Activated T-cell treated with anti-CD3 and anti-CD28 coated beads for 1 hour (primary cell): Measurements from ENCODE around the gene HELZ.

ENCODE experiments used
- DNase-seq: peaks from one replicate; pipeline ENCODE4 v3.0.0-alpha.2; 2020; ENCODE audit warnings: low read depth

The HELZ gene

GRCh38 chr17:67078292-67078691 lies 166.7 kb downstream of the HELZ start:
- no peak for DNase-seq

DNA sequence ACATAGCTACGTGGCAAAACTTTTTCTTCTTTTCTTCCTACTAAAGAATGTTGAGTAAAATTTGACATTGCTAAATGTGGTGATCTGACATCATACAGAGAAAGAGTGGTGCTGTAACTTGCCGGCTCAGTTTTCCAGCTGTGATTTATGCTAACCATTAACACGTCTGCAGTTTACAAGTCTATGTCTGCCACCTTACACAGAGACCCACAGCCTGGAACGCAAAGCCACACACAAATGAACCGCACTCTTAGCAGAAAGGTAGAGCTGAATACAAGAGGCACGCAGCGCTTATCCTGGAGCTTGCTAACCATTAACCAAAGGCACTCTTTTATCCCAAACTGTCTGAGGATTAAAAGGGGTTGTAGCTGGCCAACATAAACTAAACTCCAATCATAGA lies 168.7 kb downstream of the HELZ start:
- DNase-seq: no peak

GRCh38 chr17:67074781-67075180 lies 170.2 kb downstream of the HELZ start:
- DNase-seq: no peak

GRCh38 chr17:67072885-67073284 lies 172.1 kb downstream of the HELZ start:
- DNase-seq: no peak

DNA sequence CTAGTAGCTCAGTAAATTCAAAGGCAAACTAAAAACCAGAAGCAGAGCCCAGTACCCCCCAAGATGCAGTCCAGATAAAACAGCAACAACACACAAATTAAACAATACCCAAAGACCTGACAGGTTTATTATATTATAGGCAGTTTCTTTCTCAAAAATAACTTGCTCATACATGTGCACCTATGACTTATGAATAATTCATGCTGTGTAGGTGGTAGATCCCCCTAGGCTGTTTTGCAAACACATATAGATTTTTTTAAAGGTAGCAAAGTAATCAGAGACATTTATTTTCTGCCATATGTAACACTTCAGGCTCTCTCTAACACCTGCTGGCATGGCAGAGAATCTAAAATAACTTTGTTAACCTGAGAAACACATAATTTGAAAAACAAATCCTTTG lies 173.4 kb downstream of the HELZ start:
- no peak for DNase-seq

DNA sequence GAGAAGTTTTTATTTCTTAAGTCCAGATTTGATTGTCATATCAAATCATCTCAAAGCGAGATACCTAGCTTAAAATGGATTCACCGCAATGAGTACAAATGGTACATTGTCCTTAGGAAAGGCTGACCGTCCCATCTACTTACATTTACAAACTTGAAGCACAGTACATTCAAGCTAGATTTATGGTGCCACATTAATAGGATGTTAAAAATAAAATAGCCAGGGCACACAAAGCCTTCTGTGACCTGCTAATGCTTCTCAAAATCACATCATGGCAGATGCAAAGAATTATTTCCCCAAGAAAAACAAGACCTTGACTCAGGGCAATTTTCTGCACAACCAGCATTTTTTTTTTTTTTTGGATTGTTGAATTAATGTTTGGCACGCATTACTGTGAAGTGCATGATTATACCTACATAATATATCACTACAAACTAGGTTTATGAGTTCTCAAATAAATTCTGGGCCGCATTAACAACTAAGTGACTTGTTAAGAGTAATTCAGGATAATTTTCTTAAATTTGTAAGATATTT lies 175.3 kb downstream of the HELZ start:
- DNase-seq: no peak

DNA sequence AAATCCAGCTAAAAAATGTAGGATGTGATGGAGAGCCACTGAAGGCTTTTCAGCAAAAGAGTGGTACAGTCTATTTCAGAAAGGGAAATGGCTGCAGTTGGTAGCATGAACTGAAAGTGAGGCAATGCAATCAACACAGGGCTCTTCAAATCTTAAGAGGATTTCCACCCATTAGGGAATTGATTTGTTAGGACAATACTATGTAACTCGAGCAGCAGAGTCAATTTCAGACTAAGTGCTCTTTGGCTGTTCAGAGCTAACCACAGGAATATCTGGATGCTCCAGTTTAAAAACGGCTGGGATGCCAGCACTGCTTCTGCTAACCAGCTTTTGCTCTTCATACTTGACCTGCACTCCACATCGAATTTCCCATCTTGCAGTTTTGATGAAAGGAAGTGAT lies 176.0 kb downstream of the HELZ start:
- no peak for DNase-seq

DNA sequence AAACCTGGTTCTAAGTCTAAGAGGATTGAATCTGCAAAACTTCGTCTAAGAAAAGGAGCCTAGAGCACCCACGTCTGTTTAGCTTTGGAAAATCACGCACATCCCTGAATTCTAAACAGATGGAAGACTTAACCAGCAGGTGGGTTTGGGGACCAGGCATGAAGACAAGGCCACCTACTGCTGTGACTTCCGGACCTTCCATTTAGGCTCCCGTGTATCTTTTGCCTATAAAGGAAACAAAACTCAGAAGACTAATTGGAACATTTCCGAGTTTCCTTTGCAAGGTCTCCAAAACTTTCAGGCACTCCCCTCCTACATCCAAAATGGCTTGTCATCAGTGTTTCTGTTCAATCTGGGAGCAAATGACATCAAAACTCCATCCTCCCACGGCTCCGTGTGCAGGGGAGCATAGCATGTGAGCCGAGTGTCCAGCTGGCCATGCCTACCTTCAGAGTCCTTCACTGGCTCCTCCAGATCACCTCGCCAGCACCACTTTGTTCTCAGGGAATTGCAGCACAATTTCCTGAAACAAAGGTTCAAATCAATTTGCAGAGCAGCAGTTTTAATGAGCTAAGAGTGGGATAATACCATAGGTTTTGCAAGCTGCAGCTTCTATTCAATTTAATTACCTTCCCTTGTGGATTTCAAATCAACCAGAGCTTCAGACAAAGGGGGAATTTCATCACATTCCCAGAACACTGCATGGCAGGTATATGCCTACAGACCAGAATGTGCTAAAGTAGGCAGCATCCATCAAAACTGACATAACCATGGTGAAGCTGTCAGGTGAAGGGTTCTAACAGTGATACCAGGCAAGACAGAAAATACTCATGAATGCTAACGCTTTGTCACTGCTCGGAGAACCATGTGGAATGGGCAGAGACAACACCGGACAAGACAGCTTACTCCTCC lies 177.2 kb downstream of the HELZ start:
- DNase-seq: no peak

- no peak for DNase-seq
These were observed 178.3 kb downstream of the HELZ start for GRCh38 chr17:67066717-67067116.

DNA sequence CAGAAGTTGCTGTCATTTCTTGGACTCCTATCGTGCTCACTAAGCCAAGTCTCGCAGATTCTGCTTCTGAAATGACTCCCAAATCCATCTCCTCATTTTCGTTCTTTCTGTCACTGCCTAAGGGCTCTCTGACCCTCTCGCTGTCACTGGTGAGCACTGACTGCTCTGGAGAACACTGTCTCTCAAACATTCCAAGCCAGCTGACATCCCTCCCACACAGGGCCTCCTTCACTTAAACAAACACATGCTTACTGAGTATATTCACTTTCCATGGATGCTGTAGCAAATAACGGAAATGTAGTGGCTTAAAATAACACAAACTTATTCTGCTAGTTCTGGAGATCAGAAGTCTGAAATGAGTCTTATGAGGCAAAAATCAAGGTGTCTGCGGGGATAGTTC lies 181.9 kb downstream of the HELZ start:
- DNase-seq: no peak

GRCh38 chr17:67059372-67059771 lies 185.6 kb downstream of the HELZ start:
- DNase-seq: no peak

DNA sequence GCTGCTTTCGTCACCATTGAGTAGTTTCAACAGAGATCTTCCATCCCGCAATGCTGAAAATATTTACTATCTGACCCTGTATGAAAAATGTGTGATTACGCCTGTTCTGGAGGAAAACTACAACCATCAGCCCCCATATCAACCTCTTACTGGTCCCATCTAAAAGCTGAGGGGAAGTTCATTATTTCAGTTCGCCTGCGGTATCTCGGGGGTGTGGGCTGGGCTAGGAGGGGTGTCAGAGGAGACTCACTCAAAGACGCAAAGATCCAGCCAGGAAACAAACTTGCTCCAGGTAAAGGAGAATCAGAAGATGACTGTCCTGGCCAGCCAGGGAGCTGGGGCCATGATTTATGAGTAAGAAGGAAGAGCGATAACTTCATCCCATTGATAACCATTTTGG lies 187.0 kb downstream of the HELZ start:
- DNase-seq: no peak

DNA sequence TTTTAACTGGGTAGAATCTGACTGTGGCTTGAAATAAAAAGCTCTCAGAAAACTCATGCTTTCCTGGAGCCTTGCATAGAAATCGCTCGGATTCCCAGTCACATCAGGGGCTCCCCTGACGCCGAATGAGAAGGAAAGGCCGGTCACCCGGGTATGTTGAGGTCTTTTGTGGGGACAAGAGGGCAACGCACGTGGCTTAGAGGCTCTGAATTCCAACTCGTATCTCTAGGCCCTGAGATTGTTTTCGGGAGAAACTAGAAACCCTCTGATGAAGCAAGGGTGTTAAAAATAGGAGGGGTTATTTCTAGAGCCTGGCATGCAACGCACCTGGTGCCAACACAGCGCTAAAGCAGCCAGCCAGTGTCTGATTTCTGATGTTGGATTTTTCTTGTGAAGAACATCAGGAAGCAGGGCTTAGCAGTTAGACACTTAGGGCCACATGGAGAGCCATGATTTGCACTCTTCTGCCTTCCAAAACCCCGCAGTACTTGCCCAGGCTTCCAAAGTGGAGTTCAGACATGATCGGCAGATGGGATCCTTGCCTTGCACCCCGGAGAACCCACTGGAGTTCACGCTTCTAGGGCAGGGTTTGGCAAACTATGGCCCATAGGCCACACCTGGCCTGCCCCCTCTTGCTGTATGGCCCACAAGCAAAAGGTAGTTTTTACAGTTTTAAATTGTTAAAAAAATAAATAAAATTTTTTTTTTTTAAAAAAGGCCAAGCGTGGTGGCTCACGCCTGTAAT lies 188.1 kb downstream of the HELZ start:
- no peak for DNase-seq

- DNase-seq: no peak
These were observed 188.9 kb downstream of the HELZ start for GRCh38 chr17:67055811-67056745.

- no peak for DNase-seq
These were observed 190.0 kb downstream of the HELZ start for GRCh38 chr17:67055041-67055443.

DNA sequence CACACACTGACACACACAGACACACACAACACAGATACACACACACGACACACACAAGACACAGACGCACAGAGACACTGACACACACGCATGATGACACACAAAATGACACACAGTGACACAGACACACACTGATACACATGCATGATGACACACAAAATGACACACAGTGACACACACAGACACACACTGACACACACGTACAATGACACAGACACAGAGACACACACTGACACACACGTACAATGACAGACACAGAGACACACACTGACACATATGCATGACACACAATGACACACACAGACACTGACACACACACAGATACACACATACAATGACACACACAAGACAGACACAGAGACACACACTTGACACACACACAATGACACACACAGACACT lies 190.4 kb downstream of the HELZ start:
- DNase-seq: no peak

DNA sequence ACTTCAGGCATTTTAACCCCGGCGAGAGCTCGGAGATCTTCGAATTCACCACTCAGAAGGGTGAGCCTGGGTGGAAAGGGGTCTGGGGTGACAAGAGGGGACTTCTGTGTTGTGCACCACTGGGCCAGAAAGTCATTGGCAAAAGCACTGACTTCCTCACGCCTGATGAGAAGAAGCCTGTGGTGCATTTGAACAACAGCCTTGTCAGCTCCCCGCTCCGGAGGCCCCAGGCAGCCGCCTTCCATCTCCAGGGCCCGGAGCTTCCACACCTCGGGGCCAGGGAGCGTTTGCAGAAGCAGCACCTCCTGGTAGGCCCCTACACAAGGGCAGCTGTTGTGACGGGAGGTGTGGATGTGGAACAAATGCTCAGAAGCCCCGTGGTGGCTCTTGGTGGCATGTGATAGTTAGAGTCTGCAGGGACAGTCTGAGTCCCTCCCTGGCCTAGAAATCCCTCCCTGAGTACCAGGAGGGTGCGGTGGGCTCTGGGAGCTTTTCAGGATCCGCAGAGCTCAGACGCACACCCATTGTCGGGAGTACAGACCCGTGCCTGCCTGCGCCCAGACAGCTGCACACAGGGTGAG lies 190.9 kb downstream of the HELZ start:
- no peak for DNase-seq

- no peak for DNase-seq
These were observed 191.5 kb downstream of the HELZ start for GRCh38 chr17:67053438-67054000.

DNA sequence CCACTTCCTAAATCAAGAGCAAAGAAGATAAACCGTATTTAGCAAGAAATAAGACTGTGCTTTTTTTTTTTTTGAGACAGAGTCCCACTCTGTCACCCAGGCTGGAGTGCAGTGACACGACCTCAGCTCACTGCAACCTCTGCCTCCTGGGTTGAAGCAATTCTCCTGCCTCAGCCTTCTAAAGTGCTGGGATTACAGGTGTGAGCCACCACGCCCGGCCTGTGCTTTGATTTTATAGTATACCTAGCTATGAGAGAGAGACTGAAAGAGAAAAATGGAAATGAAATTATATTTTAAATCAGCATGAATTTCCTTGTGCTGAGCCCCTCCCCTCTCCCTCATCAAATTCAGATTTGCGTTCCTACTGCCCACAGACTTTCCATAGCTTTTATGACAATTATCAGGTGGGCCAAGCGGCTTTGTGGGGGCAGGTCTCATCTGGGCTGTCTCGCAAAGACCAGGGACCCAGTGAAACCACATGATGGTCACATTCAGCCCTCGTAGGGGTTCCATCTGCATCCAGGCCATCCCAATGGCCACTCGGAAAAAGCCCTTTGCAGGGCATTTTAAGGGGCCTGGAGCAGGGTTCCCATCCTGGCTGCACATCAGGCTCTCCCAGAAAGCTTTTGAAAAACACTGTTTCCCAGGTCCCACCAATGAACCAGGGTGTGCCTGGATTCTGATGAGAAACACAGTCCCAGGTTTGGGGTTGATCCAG lies 192.1 kb downstream of the HELZ start:
- DNase-seq: no peak

DNA sequence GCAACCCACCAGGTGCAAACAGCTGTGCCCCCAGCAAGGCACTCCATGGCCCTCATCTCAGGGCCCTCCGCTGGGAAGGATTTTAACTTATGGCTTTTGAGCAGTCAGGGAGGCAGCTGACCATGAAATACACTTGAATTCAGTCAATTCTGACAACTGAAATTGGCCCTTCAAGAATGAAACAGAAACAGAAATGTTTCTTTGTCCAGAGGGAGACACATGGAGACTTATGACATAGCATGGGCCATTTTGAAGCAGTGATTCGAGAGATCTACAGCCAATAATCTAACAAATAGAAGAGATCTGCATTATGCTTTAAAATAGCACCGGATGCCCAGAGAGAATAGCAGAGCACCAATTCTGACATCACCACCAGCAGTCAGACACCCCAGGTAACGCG lies 193.2 kb downstream of the HELZ start:
- DNase-seq: no peak

- no peak for DNase-seq
These were observed 193.8 kb downstream of the HELZ start for GRCh38 chr17:67051155-67051538.
